RWPE2 (cell line): ENCODE results near the gene TSEN2.

ENCODE experiments used
- ATAC-seq: fragments of 200-7000 bp; cut with Tn5 transposase; 3 replicates; pipeline ENCODE4 v1.9.1; 2021; ENCODE audit warnings: low read depth
- DNase-seq: peaks from one replicate; pipeline ENCODE4 v3.0.0-alpha.2; 2020; ENCODE audit warnings: low spot score
- H3K27ac ChIP-seq: fragments of 450-650 bp; 2 replicates; pipeline ENCODE4 v1.5.1; 2017; ENCODE audit warnings: mild to moderate bottlenecking; ENCODE audit not compliant: poor library complexity, severe bottlenecking
- H3K27me3 ChIP-seq: fragments of 250-450 bp; sonication (Bioruptor Pico); 2 replicates; pipeline ENCODE4 v1.5.1; 2021; ENCODE audit warnings: mild to moderate bottlenecking, moderate library complexity; ENCODE audit not compliant: insufficient read depth, poor library complexity, severe bottlenecking
- H3K36me3 ChIP-seq: fragments of 250-450 bp; sonication (Bioruptor Pico); 2 replicates; pipeline ENCODE4 v1.5.1; 2020; ENCODE audit warnings: low read depth, mild to moderate bottlenecking, moderate library complexity
- H3K4me1 ChIP-seq: fragments of 250-450 bp; sonication (Bioruptor Pico); 2 replicates; pipeline ENCODE4 v1.5.1; 2021; ENCODE audit warnings: mild to moderate bottlenecking, moderate library complexity; ENCODE audit not compliant: insufficient read depth, poor library complexity, severe bottlenecking
- H3K4me3 ChIP-seq: fragments of 250-450 bp; sonication (Bioruptor Pico); 2 replicates; pipeline ENCODE4 v1.5.1; 2021; ENCODE audit warnings: mild to moderate bottlenecking, moderate library complexity; ENCODE audit not compliant: severe bottlenecking
- H3K9me3 ChIP-seq: fragments of 250-450 bp; sonication (Bioruptor Pico); 2 replicates; pipeline ENCODE4 v1.5.1; 2021; ENCODE audit warnings: mild to moderate bottlenecking, moderate library complexity; ENCODE audit not compliant: severe bottlenecking
- TF ChIP-seq, protein P1 (sequence below): fragments of 450-650 bp; IDR thresholded peaks from one replicate; pipeline ENCODE4 v1.5.1; 2017; ENCODE audit warnings: mild to moderate bottlenecking, moderate library complexity; ENCODE audit not compliant: poor library complexity, severe bottlenecking

The TSEN2 gene

GRCh38 chr3:12484198-12484982 lies at the start of gene TSEN2:
TSEN2 (plus strand) TSS chr3:12484480; CDS start chr3:12489801, 5,321 bp downstream.
- H3K4me3 ChIP-seq, result peak within 1 kb of the TSS; percentile 47
- peaks cover 25% of the 10 kb centered on the region; the same call in 1 of the 2 replicates for H3K36me3 ChIP-seq
- no peaks in the 10 kb centered on the region for H3K4me1 ChIP-seq
- TF ChIP-seq, protein P1, sequence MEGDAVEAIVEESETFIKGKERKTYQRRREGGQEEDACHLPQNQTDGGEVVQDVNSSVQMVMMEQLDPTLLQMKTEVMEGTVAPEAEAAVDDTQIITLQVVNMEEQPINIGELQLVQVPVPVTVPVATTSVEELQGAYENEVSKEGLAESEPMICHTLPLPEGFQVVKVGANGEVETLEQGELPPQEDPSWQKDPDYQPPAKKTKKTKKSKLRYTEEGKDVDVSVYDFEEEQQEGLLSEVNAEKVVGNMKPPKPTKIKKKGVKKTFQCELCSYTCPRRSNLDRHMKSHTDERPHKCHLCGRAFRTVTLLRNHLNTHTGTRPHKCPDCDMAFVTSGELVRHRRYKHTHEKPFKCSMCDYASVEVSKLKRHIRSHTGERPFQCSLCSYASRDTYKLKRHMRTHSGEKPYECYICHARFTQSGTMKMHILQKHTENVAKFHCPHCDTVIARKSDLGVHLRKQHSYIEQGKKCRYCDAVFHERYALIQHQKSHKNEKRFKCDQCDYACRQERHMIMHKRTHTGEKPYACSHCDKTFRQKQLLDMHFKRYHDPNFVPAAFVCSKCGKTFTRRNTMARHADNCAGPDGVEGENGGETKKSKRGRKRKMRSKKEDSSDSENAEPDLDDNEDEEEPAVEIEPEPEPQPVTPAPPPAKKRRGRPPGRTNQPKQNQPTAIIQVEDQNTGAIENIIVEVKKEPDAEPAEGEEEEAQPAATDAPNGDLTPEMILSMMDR, result peak; percentile 52
- H3K27ac ChIP-seq, result peak within 1 kb of the TSS; percentile 3
- H3K9me3 ChIP-seq, result no peaks in the 10 kb centered on the region
- peak; percentile 90 for DNase-seq
- no peaks in the 10 kb centered on the region for H3K27me3 ChIP-seq
- ATAC-seq, result peak; percentile 93

- H3K27me3 ChIP-seq, result no peaks in the 10 kb centered on the region
- DNase-seq, result no peak
- no peak overlapping the region for H3K27ac ChIP-seq
- no peaks in the 10 kb centered on the region for H3K36me3 ChIP-seq
- TF ChIP-seq, protein P1, result no peak
- no peaks in the 10 kb centered on the region for H3K4me1 ChIP-seq
- no peak for ATAC-seq
- no peaks in the 10 kb centered on the region for H3K9me3 ChIP-seq
- no peak overlapping the region for H3K4me3 ChIP-seq
Measured at GRCh38 chr3:12436514-12437220, 47.6 kb upstream of the TSEN2 start.

DNA sequence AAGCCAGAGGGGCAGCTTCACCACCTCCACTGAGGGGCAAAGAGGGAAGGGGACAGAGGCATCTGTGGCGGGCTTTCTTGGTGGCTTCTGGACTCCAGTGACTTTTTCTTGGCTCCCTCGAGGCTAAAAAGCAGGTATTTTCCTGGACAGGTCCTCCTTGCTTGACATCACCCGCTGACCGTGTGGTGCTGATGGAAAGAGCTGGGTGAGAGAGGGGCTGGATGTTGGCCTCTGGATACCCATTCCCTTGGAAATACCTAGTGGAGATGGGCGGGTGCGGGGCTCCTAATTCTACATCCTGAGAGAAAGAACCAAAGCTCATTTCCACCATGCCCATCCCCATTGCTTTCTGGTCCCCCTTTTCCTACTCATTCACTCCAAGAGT lies 47.1 kb upstream of the TSEN2 start:
- ATAC-seq, result no peak
- TF ChIP-seq, protein P1, result no peak
- Histone ChIP-seq H3K9me3 (no peaks in the 10 kb centered on the region), H3K36me3 (no peaks in the 10 kb centered on the region), H3K27me3 (no peaks in the 10 kb centered on the region), H3K27ac (no peak overlapping the region), H3K4me1 (no peaks in the 10 kb centered on the region), H3K4me3 (no peak overlapping the region)
- no peak for DNase-seq

DNA sequence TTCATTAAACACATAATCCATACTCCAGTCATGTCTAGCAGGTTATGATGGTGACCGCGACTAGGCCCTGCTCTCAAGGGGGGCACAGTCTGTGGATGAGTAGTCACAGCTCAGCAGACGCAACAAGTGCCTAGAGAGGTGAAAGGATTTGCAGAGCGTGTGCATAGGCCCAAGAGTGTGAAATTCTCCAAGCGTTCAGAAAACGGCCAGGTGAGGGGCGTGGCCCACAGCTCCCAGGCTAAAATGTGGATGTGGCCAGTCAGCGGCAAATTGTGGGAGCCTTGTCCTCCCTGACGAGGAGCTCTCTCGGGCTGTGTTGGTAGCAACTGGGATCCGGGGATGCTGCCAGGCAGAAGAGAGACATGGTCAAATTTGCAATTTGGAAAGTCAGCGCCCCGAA lies 46.4 kb upstream of the TSEN2 start:
- no peak for ATAC-seq
- no peak overlapping the region for H3K27ac ChIP-seq

More for the DNA sequence above, 46.4 kb upstream of the TSEN2 start:
- no peaks in the 10 kb centered on the region for H3K27me3 ChIP-seq
- H3K4me1 ChIP-seq, result no peaks in the 10 kb centered on the region
- H3K9me3 ChIP-seq, result no peaks in the 10 kb centered on the region
- H3K4me3 ChIP-seq, result no peak overlapping the region
- TF ChIP-seq, protein P1, result no peak
- DNase-seq, result no peak
- no peaks in the 10 kb centered on the region for H3K36me3 ChIP-seq
